K562 treated with DMSO at 1 percent for 24 hours (cell line): ENCODE data around the gene USP17L11. TPM values are rescaled to one million over a fixed set of nuclear protein-coding genes. Genes with fewer than 3 reads are reported as not detected.

Experiments used
- total RNA-seq: library from RNA; unstranded; fragments of 300-600 nt; gene quantifications from 2 replicates; pipeline ENCODE4 v1.2.3, GENCODE V29; 2022; ENCODE audit warnings: low read depth; ENCODE audit not compliant: insufficient read depth

USP17L11 gene
- total RNA-seq, result not detected in 2 replicates

GRCh38 chr4:9215105-9215504 lies at the start of gene USP17L11:
Gene USP17L11, plus strand, starts transcription at chr4:9215405. Its CDS starts 0 bp downstream, at chr4:9215405.

GRCh38 chr4:9169791-9170459 lies 45.3 kb upstream of the USP17L11 start, which contains the start of gene FAM90A26:
Gene FAM90A26, plus strand, starts transcription at chr4:9170409. Its CDS starts 2,764 bp downstream, at chr4:9173173.

GRCh38 chr4:9210357-9210756 lies 4.8 kb upstream of the USP17L11 start, which contains the start of gene USP17L10:
Gene USP17L10, plus strand, starts transcription at chr4:9210657. Its CDS starts 0 bp downstream, at chr4:9210657.

GRCh38 chr4:9219852-9220251 lies 4.6 kb downstream of the USP17L11 start, which contains the start of gene USP17L12:
Gene USP17L12, plus strand, starts transcription at chr4:9220152. Its CDS starts 0 bp downstream, at chr4:9220152.

GRCh38 chr4:9224596-9224995 lies 9.4 kb downstream of the USP17L11 start, which contains the start of gene USP17L13:
Gene USP17L13, plus strand, starts transcription at chr4:9224896. Its CDS starts 0 bp downstream, at chr4:9224896.

GRCh38 chr4:9234085-9234484 lies 18.9 kb downstream of the USP17L11 start, which contains the start of gene USP17L15:
Gene USP17L15, plus strand, starts transcription at chr4:9234385. Its CDS starts 0 bp downstream, at chr4:9234385.

GRCh38 chr4:9243579-9243978 lies 28.4 kb downstream of the USP17L11 start, which contains the start of gene USP17L17:
Gene USP17L17, plus strand, starts transcription at chr4:9243879. Its CDS starts 0 bp downstream, at chr4:9243879.

GRCh38 chr4:9247953-9248680 lies 32.9 kb downstream of the USP17L11 start, which contains the start of gene USP17L18:
Gene USP17L18, plus strand, starts transcription at chr4:9248630. Its CDS starts 0 bp downstream, at chr4:9248630.

GRCh38 chr4:9253078-9253477 lies 37.9 kb downstream of the USP17L11 start, which contains the start of gene USP17L19:
Gene USP17L19, plus strand, starts transcription at chr4:9253378. Its CDS starts 0 bp downstream, at chr4:9253378.

GRCh38 chr4:9257824-9258223 lies 42.6 kb downstream of the USP17L11 start, which contains the start of gene USP17L20:
Gene USP17L20, plus strand, starts transcription at chr4:9258124. Its CDS starts 0 bp downstream, at chr4:9258124.

GRCh38 chr4:9262572-9262971 lies 47.4 kb downstream of the USP17L11 start, which contains the start of gene USP17L21:
Gene USP17L21, plus strand, starts transcription at chr4:9262872. Its CDS starts 0 bp downstream, at chr4:9262872.

Other genes with a start within 250 kb of the USP17L11 start
- gene FAM90A26, start 45.0 kb upstream of the USP17L11 start, total RNA-seq, result not detected in 2 replicates
- gene USP17L10, start 4.7 kb upstream of the USP17L11 start, total RNA-seq, result not detected in 2 replicates
- not detected in 2 replicates for gene USP17L12, start 4.7 kb downstream of the USP17L11 start, total RNA-seq
- not detected in 2 replicates for gene USP17L13, start 9.5 kb downstream of the USP17L11 start, total RNA-seq
- gene USP17L15, start 19.0 kb downstream of the USP17L11 start, total RNA-seq, result not detected in 2 replicates
- gene USP17L17, start 28.5 kb downstream of the USP17L11 start, total RNA-seq, result not detected in 2 replicates
- gene USP17L18, start 33.2 kb downstream of the USP17L11 start, total RNA-seq, result not detected in 2 replicates
- gene USP17L19, start 38.0 kb downstream of the USP17L11 start, total RNA-seq, result not detected in 2 replicates
- not detected in 2 replicates for gene USP17L20, start 42.7 kb downstream of the USP17L11 start, total RNA-seq
- gene USP17L21, start 47.5 kb downstream of the USP17L11 start, total RNA-seq, result not detected in 2 replicates
- gene USP17L22, start 52.2 kb downstream of the USP17L11 start, total RNA-seq, result not detected in 2 replicates
- gene USP17L24, start 109.8 kb downstream of the USP17L11 start, total RNA-seq, result not detected in 2 replicates
- not detected in 2 replicates for gene USP17L25, start 114.5 kb downstream of the USP17L11 start, total RNA-seq
- gene USP17L26, start 119.3 kb downstream of the USP17L11 start, total RNA-seq, result not detected in 2 replicates
- not detected in 2 replicates for gene USP17L5, start 124.0 kb downstream of the USP17L11 start, total RNA-seq
- gene USP17L27, start 128.7 kb downstream of the USP17L11 start, total RNA-seq, result not detected in 2 replicates
- not detected in 2 replicates for gene USP17L28, start 133.5 kb downstream of the USP17L11 start, total RNA-seq
- not detected in 2 replicates for gene USP17L29, start 138.2 kb downstream of the USP17L11 start, total RNA-seq
- gene USP17L30, start 147.7 kb downstream of the USP17L11 start, total RNA-seq, result not detected in 2 replicates
- gene DEFB131A, start 229.0 kb downstream of the USP17L11 start, total RNA-seq, result not detected in 2 replicates